H1 (cell line): Measurements from ENCODE around the gene PLEKHO1. TPM values are rescaled to one million over a fixed set of nuclear protein-coding genes. Genes with fewer than 3 reads are reported as not detected.
"Not testable (repeated sequence)": the region's sequence is repeated elsewhere in the genome, so short reads cannot be mapped to it uniquely, and the experiment has no call there.

Source experiments
- CTCF ChIA-PET: fragments of 300-600 bp; sonication (Branson Sonifier 250); formaldehyde crosslinking; loops from one replicate; lab custom pipeline; 2021; ENCODE audit not compliant: partially characterized antibody; lab: Charles Lee
- POLR2A ChIA-PET: fragments of 300-600 bp; sonication (Branson Sonifier 250); formaldehyde crosslinking; loops from one replicate; lab custom pipeline; 2021; ENCODE audit warnings: inconsistent platforms; ENCODE audit not compliant: partially characterized antibody; lab: Charles Lee
- DNase-seq, 2 experiments: peaks; one replicate each; pipeline versions ENCODE4 v3.0.0 to v3.0.0-alpha.2; 2010 to 2022; ENCODE audit warnings: low spot score in 2 of 2, low read depth in 1 of 2, mixed read lengths in 1 of 2
- FAIRE-seq: peaks from 2 replicates; lab custom pipeline; 2011; peaks lifted over from hg19 to GRCh38; lab: Jason Lieb, UNC
- H2AFZ ChIP-seq: 2 replicates; pipeline ENCODE4 v1.8.1; 2012; ENCODE audit warnings: low read length, inconsistent platforms
- H2AK5ac ChIP-seq: 2 replicates; pipeline ENCODE4 v1.6.1; 2013; ENCODE audit warnings: low read depth, low read length
- H2BK120ac ChIP-seq: replicated peaks from 2 replicates; pipeline ENCODE3; 2013; ENCODE audit warnings: low read depth, low read length, inconsistent platforms
- H2BK12ac ChIP-seq: 2 replicates; pipeline ENCODE4 v1.6.1; 2013; ENCODE audit warnings: low read depth, low read length
- H2BK15ac ChIP-seq: 2 replicates; pipeline ENCODE4 v1.6.1; 2013; ENCODE audit warnings: low read length
- H2BK20ac ChIP-seq: 2 replicates; pipeline ENCODE4 v1.6.1; 2013; ENCODE audit warnings: low read length
- H2BK5ac ChIP-seq: 2 replicates; pipeline ENCODE4 v1.6.1; 2013; ENCODE audit warnings: low read depth, low read length
- H3K14ac ChIP-seq: 2 replicates; pipeline ENCODE4 v1.6.1; 2013; ENCODE audit warnings: inconsistent platforms; ENCODE audit not compliant: insufficient read length
- H3K18ac ChIP-seq: 2 replicates; pipeline ENCODE4 v1.6.1; 2013; ENCODE audit warnings: low read length; ENCODE audit errors: extremely low read depth
- H3K23ac ChIP-seq: 2 replicates; pipeline ENCODE4 v1.6.1; 2013; ENCODE audit warnings: inconsistent platforms; ENCODE audit not compliant: insufficient read length
- H3K23me2 ChIP-seq: 2 replicates; pipeline ENCODE4 v1.6.1; 2013; ENCODE audit warnings: low read depth, low read length
- H3K27ac ChIP-seq: 2 replicates; pipeline ENCODE4 v1.6.1; 2011; ENCODE audit warnings: low read depth, low read length, inconsistent platforms
- H3K27me3 ChIP-seq, 4 experiments: replicated peaks in 1 of 4; 1 replicate in 1 of 4; 2 replicates in 3 of 4; pipeline versions ENCODE4 v1.6.1 to v1.8.1; 2011 to 2013; ENCODE audit warnings: low read length in 3 of 4, mild to moderate bottlenecking in 3 of 4, inconsistent platforms in 2 of 4, mixed read lengths in 2 of 4, moderate library complexity in 1 of 4; ENCODE audit not compliant: control insufficient read depth in 3 of 4, insufficient read depth in 3 of 4; ENCODE audit errors: extremely low read depth in 1 of 4
- H3K36me3 ChIP-seq, 4 experiments: 2 replicates each; pipeline versions ENCODE4 v1.6.1 to v1.8.1; 2011 to 2013; ENCODE audit warnings: mild to moderate bottlenecking in 4 of 4, low read length in 3 of 4, moderate library complexity in 2 of 4, control low read depth in 1 of 4, inconsistent platforms in 1 of 4; ENCODE audit not compliant: insufficient read depth in 4 of 4, control insufficient read depth in 2 of 4
- H3K4ac ChIP-seq: replicated peaks from 2 replicates; pipeline ENCODE3; 2013; ENCODE audit warnings: low read length, low read depth, mixed read lengths, inconsistent platforms; ENCODE audit not compliant: insufficient read length
- H3K4me1 ChIP-seq, 4 experiments: replicated peaks in 1 of 4; 1 replicate in 1 of 4; 2 replicates in 3 of 4; pipeline versions ENCODE4 v1.6.1 to v1.8.1; 2011 to 2013; ENCODE audit warnings: low read length in 3 of 4, inconsistent platforms in 2 of 4, mixed read lengths in 1 of 4; ENCODE audit not compliant: insufficient read depth in 4 of 4, control insufficient read depth in 3 of 4
- H3K4me2 ChIP-seq, 2 experiments: 2 replicates each; pipeline versions ENCODE4 v1.6.1 to v1.8.1; 2011 to 2013; ENCODE audit warnings: low read depth in 2 of 2, low read length in 2 of 2, control low read depth in 1 of 2, inconsistent platforms in 1 of 2, mild to moderate bottlenecking in 1 of 2; ENCODE audit not compliant: insufficient read depth in 1 of 2
- H3K4me3 ChIP-seq, 4 experiments: fragments of 200-600, 300-600 bp in 1 of 4; sonication (generic), shearing (Covaris generic), sonication (Bioruptor Twin) in 1 of 4; 2 replicates each; pipeline versions ENCODE4 v1.5.1 to v1.8.1; 2011 to 2016; ENCODE audit warnings: low read length in 4 of 4, low read depth in 3 of 4, control low read depth in 2 of 4, inconsistent platforms in 2 of 4, mild to moderate bottlenecking in 2 of 4, mixed read lengths in 1 of 4, moderate library complexity in 1 of 4; ENCODE audit not compliant: insufficient read depth in 2 of 4; ENCODE audit errors: extremely low read depth in 1 of 4
- H3K56ac ChIP-seq: replicated peaks from 2 replicates; pipeline ENCODE3; 2013; ENCODE audit warnings: low read depth, mild to moderate bottlenecking, mixed read lengths, low read length, inconsistent platforms; ENCODE audit not compliant: insufficient read length
- H3K79me1 ChIP-seq: 2 replicates; pipeline ENCODE4 v1.6.1; 2013; ENCODE audit warnings: low read depth, low read length, control low read depth
- H3K79me2 ChIP-seq, 2 experiments: 2 replicates each; pipeline versions ENCODE4 v1.6.1 to v1.8.1; 2012 to 2013; ENCODE audit warnings: low read length in 2 of 2, mild to moderate bottlenecking in 2 of 2, inconsistent platforms in 1 of 2; ENCODE audit not compliant: insufficient read depth in 2 of 2, control insufficient read depth in 1 of 2
- H3K9ac ChIP-seq, 4 experiments: replicated peaks in 1 of 4; 1 replicate in 1 of 4; 2 replicates in 3 of 4; pipeline versions ENCODE4 v1.6.1 to v1.8.1; 2011 to 2013; ENCODE audit warnings: low read depth in 3 of 4, low read length in 3 of 4, control low read depth in 2 of 4, mild to moderate bottlenecking in 2 of 4, moderate library complexity in 2 of 4, inconsistent platforms in 1 of 4; ENCODE audit errors: extremely low read depth in 1 of 4
- H3K9me3 ChIP-seq, 2 experiments: 2 replicates each; pipeline versions ENCODE4 v1.6.1 to v1.8.1; 2012 to 2013; ENCODE audit warnings: mild to moderate bottlenecking in 2 of 2, moderate library complexity in 2 of 2, control low read depth in 1 of 2, inconsistent platforms in 1 of 2, low read depth in 1 of 2, low read length in 1 of 2, mixed read lengths in 1 of 2; ENCODE audit not compliant: insufficient read depth in 2 of 2
- H4K20me1 ChIP-seq, 2 experiments: replicated peaks in 1 of 2; 2 replicates each; pipeline versions ENCODE3 to v1.8.1; 2011 to 2013; ENCODE audit warnings: inconsistent platforms in 2 of 2, low read length in 2 of 2, mild to moderate bottlenecking in 1 of 2; ENCODE audit not compliant: insufficient read depth in 2 of 2, control insufficient read depth in 1 of 2
- H4K5ac ChIP-seq: 2 replicates; pipeline ENCODE4 v1.6.1; 2013; ENCODE audit warnings: low read length, low read depth, mixed read lengths, inconsistent platforms; ENCODE audit not compliant: insufficient read length
- H4K8ac ChIP-seq: 2 replicates; pipeline ENCODE4 v1.8.0; 2013; ENCODE audit warnings: mild to moderate bottlenecking, moderate library complexity, low read length, inconsistent platforms; ENCODE audit not compliant: insufficient read depth; ENCODE audit errors: extremely low read depth
- H4K91ac ChIP-seq: replicated peaks from 2 replicates; pipeline ENCODE3; 2013; ENCODE audit warnings: low read length, mixed read lengths, inconsistent platforms; ENCODE audit not compliant: insufficient read length
- BRCA1 ChIP-seq: IDR thresholded peaks from 2 replicates; pipeline ENCODE4 v1.6.1; 2012; ENCODE audit warnings: low read depth, low read length, improper control_type of control experiment
- SUZ12 ChIP-seq: fragments of 200-600 bp; sonication (generic); IDR thresholded peaks from 2 replicates; pipeline ENCODE4 v1.6.1; 2012; ENCODE audit warnings: mild to moderate bottlenecking, inconsistent platforms, low read length, moderate library complexity, mixed read lengths
- WGBS, 2 experiments: shearing (Covaris generic) in 1 of 2; methylation state at CpG; one replicate each; pipeline versions ENCODE4 v1.1.6 to v1.1.7; 2013 to 2015; ENCODE audit warnings: low lambda C conversion rate in 2 of 2, mixed read lengths in 2 of 2, inconsistent platforms in 1 of 2, low coverage in 1 of 2, missing lambda C conversion rate in 1 of 2; ENCODE audit not compliant: insufficient replicate concordance in 2 of 2, insufficient coverage in 1 of 2, insufficient read length in 1 of 2; ENCODE audit errors: extremely low coverage in 1 of 2, missing lambda C conversion rate in 1 of 2; 5-methylcytosine and 5-hydroxymethylcytosine counted together
- polyA plus RNA-seq, 7 experiments: library from polyadenylated mRNA; depleted of rRNA in 3 of 7; stranded (reverse) in 5 of 7; unstranded in 2 of 7; fragments of >200 nt in 5 of 7; fragments of 200-250 nt in 2 of 7; gene quantifications; 1 replicate in 5 of 7; 2 replicates in 1 of 7; 4 replicates in 1 of 7; pipeline versions ENCODE4 v1.2.1 to v1.2.3, GENCODE V29; 2011 to 2013; ENCODE audit warnings: missing spikeins in 2 of 7, mixed read lengths in 2 of 7
- total RNA-seq: library from RNA; stranded (reverse); fragmentation: NEBNext Ultra II Directional; extraction: Animal tissue kit (Norgen Biotek cat#: 25700); gene quantifications from 2 replicates; pipeline ENCODE4 v1.2.1, GENCODE V29; 2021

PLEKHO1 gene
- total and polyA plus RNA-seq, 2 of the 8 experiments (the other 6 are each of a cell fraction or from before 2014, with no cell fraction given), result 23.2 to 37.0 TPM

DNA sequence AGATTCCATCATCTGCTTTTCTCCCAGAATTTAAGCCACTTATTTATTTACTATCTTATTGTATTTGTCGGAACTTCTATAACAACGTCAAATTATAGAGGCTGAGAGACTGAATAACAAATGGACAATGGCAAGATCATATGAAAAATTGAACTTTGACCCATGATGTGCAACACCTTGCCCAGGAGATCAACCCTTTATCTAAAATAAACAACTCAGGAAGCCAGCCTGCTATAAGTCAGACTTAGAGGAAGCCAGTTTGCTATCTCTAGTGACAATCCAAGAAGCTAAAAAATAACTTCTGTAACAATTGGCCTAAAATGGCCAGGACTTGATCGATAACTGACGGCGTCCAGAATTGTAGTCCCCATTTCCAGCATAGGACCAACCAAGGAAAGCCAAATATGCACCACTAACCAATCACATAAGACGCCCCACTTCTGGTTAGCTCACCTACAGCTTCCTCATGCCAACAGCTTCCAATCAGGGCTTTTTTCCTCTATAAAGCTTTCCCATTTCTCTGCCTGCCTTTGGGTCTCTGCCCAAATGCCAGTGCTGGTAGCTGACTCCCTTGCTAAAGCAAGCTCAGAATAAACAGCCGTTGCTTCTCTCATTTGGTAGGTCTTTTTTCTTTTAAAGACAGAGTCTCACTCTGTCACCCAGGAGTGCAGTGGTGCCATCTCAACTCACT lies 57.7 kb downstream of the PLEKHO1 start (continued):
- no peak for TF ChIP-seq BRCA1
- TF ChIP-seq SUZ12, result no peak

DNA sequence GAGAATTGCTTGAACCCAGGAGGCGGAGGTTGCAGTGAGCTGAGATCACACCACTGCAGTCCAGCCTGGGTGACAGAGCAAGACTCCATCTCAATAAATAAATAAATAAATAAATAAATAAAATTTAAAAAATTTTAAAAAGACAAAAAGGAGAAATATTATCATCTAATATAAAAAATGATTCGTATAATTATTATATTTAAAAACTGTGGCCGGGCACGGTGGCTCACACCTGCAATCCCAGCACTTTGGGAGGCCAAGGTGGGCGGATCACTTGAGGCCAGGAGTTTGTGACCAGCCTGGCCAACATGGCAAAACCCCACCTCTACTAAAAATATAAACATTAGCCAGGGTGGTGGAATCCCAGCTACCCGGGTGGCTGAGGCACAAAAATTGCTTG lies 58.7 kb downstream of the PLEKHO1 start:
- H4K8ac ChIP-seq, H3K27me3 ChIP-seq, H2AK5ac ChIP-seq, DNase-seq, H3K36me3 ChIP-seq, H4K91ac ChIP-seq, H2BK120ac ChIP-seq, H3K14ac ChIP-seq, H3K4me1 ChIP-seq, H4K5ac ChIP-seq, H3K23me2 ChIP-seq, H3K4me2 ChIP-seq, H3K56ac ChIP-seq, H3K9ac ChIP-seq, H3K79me2 ChIP-seq, FAIRE-seq, H2AFZ ChIP-seq, H2BK15ac ChIP-seq, H3K4ac ChIP-seq, H2BK5ac ChIP-seq, H3K27ac ChIP-seq, H2BK20ac ChIP-seq, H3K18ac ChIP-seq, H2BK12ac ChIP-seq, H3K79me1 ChIP-seq, H3K9me3 ChIP-seq, H4K20me1 ChIP-seq, H3K4me3 ChIP-seq, H3K23ac ChIP-seq: not testable (repeated sequence)
- CTCF ChIA-PET, result interaction anchor here (1.0 kb wide), 1 partner anchor 22 kb away, joined by 3 read pairs; no protein-coding TSS in a partner anchor
- WGBS, 2 experiments, result 92% methylated on average over 6 of the region's 6 CpGs; no CpG with 5 or more reads in 1 of the 2 experiments
- POLR2A ChIA-PET, result interaction anchor here (0.6 kb wide), 1 partner anchor 21 kb away, joined by 4 read pairs; no protein-coding TSS in a partner anchor
